T follicular helper cell (primary cell): ENCODE data around the gene RHBDD2.
A peak's percentile ranks its signal among the peaks of the same experiment; 100 is the strongest.

Experiments
- DNase-seq: peaks from one replicate; pipeline ENCODE4 v3.0.0-alpha.2; 2020; ENCODE audit warnings: low read depth

RHBDD2 gene

GRCh38 chr7:75920431-75921161 is 41.8 kb downstream of the RHBDD2 start:
- peak; percentile 20 for DNase-seq

- DNase-seq: no peak
These were observed 42.6 kb downstream of the RHBDD2 start for GRCh38 chr7:75921479-75921878.

GRCh38 chr7:75922966-75923603 is 44.3 kb downstream of the RHBDD2 start:
- DNase-seq: no peak

GRCh38 chr7:75924256-75924655 is 45.4 kb downstream of the RHBDD2 start:
- no peak for DNase-seq

GRCh38 chr7:75924889-75925288 is 46.1 kb downstream of the RHBDD2 start:
- no peak for DNase-seq

GRCh38 chr7:75925717-75926435 is 47.0 kb downstream of the RHBDD2 start:
- DNase-seq: no peak

GRCh38 chr7:75928568-75928914 is 49.7 kb downstream of the RHBDD2 start:
- no peak for DNase-seq

GRCh38 chr7:75931680-75932079 is 52.8 kb downstream of the RHBDD2 start:
- no peak for DNase-seq

- no peak for DNase-seq
These were observed 59.3 kb downstream of the RHBDD2 start for GRCh38 chr7:75937958-75938786.
